IPS-18c (cell line): ENCODE results near the gene ZCCHC14.
"Not testable (repeated sequence)": the region's sequence is repeated elsewhere in the genome, so short reads cannot be mapped to it uniquely, and the experiment has no call there.

Experiments
- H3K4me3 ChIP-seq: 2 replicates; pipeline ENCODE4 v1.7.0; 2013; ENCODE audit warnings: low read depth, mild to moderate bottlenecking, low read length, moderate library complexity; ENCODE audit not compliant: insufficient read depth
- H3K9me3 ChIP-seq: one replicate; pipeline ENCODE4 v1.6.1; 2013; ENCODE audit warnings: mild to moderate bottlenecking, low read length, moderate library complexity; ENCODE audit not compliant: control insufficient read depth, insufficient read depth

ZCCHC14 gene

GRCh38 chr16:87376660-87377059 lies 116.2 kb downstream of the ZCCHC14 start:
- H3K9me3 ChIP-seq: peaks cover 2% of the 10 kb centered on the region
- H3K4me3 ChIP-seq: no peak overlapping the region

GRCh38 chr16:87375426-87376135 lies 117.2 kb downstream of the ZCCHC14 start:
- peaks cover 2% of the 10 kb centered on the region for H3K9me3 ChIP-seq
- no peak overlapping the region for H3K4me3 ChIP-seq

GRCh38 chr16:87374313-87374712 lies 118.5 kb downstream of the ZCCHC14 start:
- H3K9me3 ChIP-seq: peaks cover 2% of the 10 kb centered on the region
- H3K4me3 ChIP-seq: no peak overlapping the region

GRCh38 chr16:87372305-87372704 lies 120.5 kb downstream of the ZCCHC14 start:
- Histone ChIP-seq H3K9me3 (peaks cover 2% of the 10 kb centered on the region), H3K4me3 (no peak overlapping the region)

GRCh38 chr16:87371261-87371866 lies 121.5 kb downstream of the ZCCHC14 start:
- Histone ChIP-seq H3K9me3 (peaks cover 2% of the 10 kb centered on the region), H3K4me3 (no peak overlapping the region)

GRCh38 chr16:87369796-87370719 lies 122.8 kb downstream of the ZCCHC14 start:
- H3K9me3 ChIP-seq: peaks cover 2% of the 10 kb centered on the region
- no peak overlapping the region for H3K4me3 ChIP-seq

GRCh38 chr16:87369117-87369765 lies 123.6 kb downstream of the ZCCHC14 start:
- Histone ChIP-seq H3K9me3 (peaks cover under 1% of the 10 kb centered on the region), H3K4me3 (no peak overlapping the region)

GRCh38 chr16:87368029-87368770 lies 124.6 kb downstream of the ZCCHC14 start:
- H3K9me3 ChIP-seq: no peaks in the 10 kb centered on the region
- H3K4me3 ChIP-seq: no peak overlapping the region

GRCh38 chr16:87367529-87367928 lies 125.3 kb downstream of the ZCCHC14 start:
- no peak overlapping the region for H3K4me3 ChIP-seq
- H3K9me3 ChIP-seq: no peaks in the 10 kb centered on the region

GRCh38 chr16:87366930-87367329 lies 125.9 kb downstream of the ZCCHC14 start:
- H3K9me3 ChIP-seq: no peaks in the 10 kb centered on the region
- no peak overlapping the region for H3K4me3 ChIP-seq

GRCh38 chr16:87366288-87366687 lies 126.5 kb downstream of the ZCCHC14 start:
- Histone ChIP-seq H3K4me3 (no peak overlapping the region), H3K9me3 (peaks cover under 1% of the 10 kb centered on the region)

- Histone ChIP-seq H3K4me3 (no peak overlapping the region), H3K9me3 (peaks cover 4% of the 10 kb centered on the region)
Observed at GRCh38 chr16:87365021-87365713, 127.7 kb downstream of the ZCCHC14 start.

GRCh38 chr16:87363771-87364455 lies 128.9 kb downstream of the ZCCHC14 start:
- H3K4me3 ChIP-seq: no peak overlapping the region
- H3K9me3 ChIP-seq: peaks cover 4% of the 10 kb centered on the region

GRCh38 chr16:87362828-87363559 lies 129.8 kb downstream of the ZCCHC14 start:
- H3K9me3 ChIP-seq, H3K4me3 ChIP-seq: not testable (repeated sequence)

- Histone ChIP-seq H3K4me3 (no peak overlapping the region), H3K9me3 (peaks cover 4% of the 10 kb centered on the region)
Observed at GRCh38 chr16:87361916-87362619, 130.8 kb downstream of the ZCCHC14 start.
